ENCODE data around the gene PRRG4.

GRCh38 chr11:32796425-32796824 lies 33.3 kb upstream of the PRRG4 start:
- TF ChIP-seq CTCF (IDR thresholded peaks at IDR 0.05; ENCODE audit: borderline replicate concordance, extremely low read depth, low read length, poor library complexity, severe bottlenecking), result no peak
- TF ChIP-seq EZH2 (IDR thresholded peaks at IDR 0.05; ENCODE audit: borderline replicate concordance, low read depth, low read length, severe bottlenecking), result no peak
